DMS 273 treated with DMSO at 0.1 percent for 48 hours (cell line): Measurements from ENCODE around the gene APIP.

Experiments
- DNase-seq: peaks from one replicate; lab custom pipeline; 2025; lab: John Stamatoyannopoulos, UW

The APIP gene

DNA sequence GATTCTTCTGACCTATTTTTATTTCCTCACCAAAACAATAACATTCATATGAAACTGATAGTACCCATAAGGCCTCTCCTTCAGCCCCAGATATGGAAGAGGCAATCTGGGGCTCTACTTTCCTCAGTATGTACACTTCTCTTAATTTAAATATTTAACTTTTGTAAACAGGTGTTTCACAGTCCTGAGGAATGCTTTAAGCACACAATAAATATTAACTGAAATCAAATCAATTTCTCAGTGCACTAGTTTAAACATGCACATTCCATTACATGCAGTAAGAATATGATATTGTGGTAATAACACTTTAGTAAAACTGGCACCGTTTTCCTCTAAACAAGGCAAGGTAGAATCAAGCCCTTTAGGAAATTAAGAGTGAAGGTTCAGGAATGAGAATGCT, 28.9 kb downstream of the APIP start:
- DNase-seq: no peak

DNA sequence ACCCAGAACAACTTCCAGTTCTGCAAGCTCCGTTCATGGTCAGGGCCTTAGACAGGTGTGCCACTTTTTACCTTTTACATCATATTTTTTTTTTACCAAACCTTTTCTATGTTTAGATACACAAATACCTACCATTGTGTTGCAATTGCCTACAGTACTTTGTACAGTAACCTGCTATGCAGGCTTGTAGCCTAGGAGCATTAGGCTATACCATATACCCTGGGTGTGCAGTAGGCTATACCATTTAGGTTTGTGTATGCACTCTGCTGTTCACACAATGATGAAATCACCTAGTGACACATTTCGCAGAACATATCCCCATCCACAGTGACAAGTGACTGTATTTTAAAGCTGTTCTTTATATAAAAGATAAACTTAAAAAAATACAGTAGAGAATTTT, 29.6 kb downstream of the APIP start:
- no peak for DNase-seq

DNA sequence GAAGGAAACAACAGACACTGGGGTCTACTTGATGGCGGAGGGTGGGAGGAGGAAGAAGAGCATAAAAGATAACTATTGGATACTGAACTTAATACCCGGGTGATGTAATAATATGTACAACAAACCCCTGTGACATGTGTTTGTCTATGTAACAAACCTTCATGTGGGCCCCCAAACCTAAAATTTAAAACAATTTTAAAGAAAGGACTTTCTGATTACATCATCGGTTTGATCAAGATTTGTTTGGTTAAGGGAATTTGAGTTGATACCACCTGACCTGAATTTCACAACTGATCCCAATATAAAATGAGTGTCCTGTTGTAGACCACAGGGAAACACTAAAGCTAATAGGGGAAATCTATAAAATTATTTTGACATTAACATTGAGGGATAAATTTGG, 34.3 kb downstream of the APIP start:
- no peak for DNase-seq

DNA sequence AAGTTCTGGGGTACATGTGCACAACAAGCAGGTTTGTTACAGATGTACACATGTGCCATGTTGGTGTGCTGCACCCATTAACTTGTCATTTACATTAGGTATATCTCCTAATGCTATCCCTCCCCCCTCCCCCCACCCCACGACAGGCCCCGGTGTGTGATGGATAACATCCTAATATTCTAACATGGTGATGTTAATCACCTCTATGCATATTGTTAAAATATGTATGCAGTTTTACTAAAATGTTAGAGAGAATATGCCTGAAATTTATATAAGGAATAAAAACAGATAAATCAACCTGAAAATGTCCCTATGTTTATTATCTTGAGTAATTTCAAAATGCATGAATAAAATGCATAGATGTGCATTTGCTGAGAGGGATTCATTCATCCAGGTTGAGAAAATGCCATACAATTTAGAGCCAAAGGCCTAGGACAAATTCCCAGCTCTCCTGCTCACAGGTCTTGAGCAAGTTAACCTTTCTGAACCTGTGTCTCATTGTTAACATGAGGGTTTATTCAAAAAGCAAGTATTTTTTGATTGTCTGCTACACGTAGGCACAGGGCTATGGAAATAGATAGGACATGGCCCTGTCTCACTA, 38.7 kb downstream of the APIP start:
- DNase-seq: no peak

DNA sequence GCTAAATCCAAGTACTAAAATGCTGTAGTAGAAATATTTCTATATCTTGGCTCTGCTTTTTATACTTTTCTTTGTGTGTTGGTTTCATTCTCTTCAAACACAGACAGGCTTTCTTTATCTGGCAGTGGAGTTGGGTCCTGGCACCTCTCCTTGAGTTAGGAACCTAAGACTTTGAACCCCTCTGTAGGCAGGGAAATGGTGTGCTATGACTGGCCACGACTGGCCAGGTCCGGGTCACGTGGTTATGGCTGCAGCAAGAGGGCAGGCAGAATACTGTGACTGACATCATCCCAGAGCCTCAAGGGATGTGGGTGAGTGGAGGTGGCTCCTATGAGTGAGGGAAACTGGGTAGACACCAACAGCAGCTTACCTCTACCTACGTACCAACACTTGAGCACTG, 42.0 kb downstream of the APIP start:
- DNase-seq: no peak

DNA sequence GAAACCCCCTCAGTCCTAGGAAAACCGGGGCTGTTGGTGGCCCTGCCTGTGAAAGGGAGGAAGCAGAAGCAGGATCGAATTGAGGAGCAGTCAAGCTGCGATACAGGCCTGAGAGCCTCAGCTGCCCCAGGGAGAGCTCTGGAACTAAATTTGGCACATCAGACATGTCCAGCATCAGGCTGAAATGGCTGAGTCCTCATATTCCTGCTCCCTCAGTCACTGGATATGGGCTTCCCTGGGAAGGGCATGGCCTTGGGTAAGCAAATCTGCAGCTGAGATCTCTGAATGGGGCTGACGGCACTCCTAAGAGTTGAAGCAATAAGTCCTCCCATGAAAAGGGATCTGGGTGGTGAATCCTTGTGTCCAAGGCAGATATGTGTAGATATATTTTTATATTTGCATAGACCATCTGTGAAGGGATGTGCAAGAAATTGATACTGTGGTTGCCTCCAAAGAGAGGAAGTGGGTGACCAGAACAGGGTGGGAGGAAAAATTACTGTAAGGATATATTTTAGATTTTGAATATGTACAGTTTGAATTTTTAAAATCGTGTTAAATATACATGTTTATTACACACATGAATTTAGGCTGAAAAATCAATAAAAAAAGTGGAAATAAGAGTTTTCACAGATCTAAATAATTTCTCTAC, 45.5 kb downstream of the APIP start:
- no peak for DNase-seq

DNA sequence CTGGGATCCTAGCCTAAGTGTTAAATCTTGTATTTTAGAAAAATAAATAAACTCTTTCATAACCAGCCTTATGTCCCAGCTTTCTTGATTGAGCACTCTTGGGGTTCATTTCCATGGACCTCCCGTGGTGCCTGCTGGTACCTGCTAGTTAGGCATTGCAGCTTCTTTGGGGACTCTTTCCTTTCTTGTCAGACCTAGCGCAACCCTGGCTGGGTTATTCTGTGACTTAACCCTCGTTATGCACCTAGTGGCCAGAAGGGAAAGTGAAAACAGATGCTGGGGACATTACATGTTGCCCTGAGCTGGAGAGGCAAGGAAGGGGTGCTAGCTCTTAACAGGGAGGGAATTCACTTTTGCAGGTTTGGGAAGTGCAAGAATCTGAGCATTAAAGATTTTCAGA, 46.8 kb downstream of the APIP start:
- no peak for DNase-seq

DNA sequence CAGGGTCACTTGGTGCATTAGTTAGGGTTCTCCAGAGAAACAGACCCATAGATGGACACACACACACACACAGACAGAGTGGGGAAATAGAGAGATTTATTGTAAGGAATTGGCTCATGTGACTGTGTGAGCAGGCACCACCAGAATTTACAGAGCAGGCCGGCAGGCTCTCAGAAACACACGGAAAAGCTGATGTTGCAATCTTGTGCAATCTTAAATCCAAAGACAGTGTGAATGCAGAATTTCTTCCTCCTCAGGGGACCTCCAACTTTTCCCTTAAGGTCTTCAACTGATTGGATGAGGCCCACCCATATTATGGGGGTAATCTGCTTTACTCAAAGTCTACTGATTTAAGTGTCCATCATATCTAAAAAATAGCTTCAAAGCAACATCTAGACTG, 49.8 kb downstream of the APIP start:
- no peak for DNase-seq

DNA sequence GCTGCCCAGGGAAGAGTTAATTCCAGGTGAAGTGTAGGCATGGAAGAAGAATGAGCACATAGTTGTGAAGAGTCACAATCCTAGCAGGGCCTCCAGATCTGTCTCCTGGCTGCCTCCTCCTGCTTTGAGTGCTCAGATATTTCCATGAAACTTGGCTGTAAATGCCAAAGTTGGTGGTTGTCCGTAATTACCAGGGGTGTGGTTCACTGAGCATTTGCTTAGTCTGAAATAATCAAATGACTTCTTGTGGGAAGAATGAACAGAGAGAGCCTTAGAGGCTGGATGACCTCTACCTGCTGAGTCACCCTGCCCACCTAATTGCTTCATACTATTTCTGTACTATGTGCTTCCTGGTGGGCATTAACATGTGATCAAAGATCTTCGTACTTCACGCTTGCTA, 50.9 kb downstream of the APIP start:
- DNase-seq: no peak

DNA sequence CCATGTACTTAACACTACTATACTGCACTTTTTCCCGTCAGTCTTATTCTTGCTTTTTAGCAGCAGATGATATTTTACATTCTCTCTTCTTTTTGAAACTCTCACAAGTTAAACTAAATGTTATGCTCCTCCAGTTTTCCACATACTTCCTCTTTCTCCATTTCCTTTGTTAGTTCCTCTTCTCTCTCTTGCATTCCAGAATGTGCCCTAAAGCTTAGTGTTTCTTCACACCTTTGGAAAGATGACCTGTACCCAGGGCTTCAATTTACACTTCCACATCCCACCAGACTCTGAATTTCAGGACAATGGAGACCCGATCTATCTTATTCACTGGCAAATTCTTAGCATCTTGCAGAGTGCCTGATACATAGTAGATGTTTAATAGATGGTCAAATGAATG, 51.8 kb downstream of the APIP start:
- DNase-seq: no peak

DNA sequence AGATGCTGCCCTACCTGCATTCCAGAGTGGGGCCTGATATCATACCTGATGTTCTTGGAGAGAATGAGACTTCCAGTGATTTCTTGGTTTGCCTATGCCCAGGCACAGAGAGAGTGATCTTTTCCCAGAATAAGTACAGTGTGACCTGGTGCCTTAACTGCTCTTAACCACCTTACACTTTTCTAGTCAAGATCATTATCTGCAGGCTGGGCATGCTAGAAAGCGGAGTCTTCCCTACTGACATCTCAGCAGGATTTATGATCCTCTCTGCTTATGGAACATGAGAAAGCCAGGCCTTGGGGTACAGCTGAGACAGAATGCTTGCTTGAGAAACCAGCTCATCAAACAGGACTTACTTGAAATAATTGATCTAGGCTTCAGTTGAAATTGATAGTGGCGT, 53.1 kb downstream of the APIP start:
- no peak for DNase-seq

DNA sequence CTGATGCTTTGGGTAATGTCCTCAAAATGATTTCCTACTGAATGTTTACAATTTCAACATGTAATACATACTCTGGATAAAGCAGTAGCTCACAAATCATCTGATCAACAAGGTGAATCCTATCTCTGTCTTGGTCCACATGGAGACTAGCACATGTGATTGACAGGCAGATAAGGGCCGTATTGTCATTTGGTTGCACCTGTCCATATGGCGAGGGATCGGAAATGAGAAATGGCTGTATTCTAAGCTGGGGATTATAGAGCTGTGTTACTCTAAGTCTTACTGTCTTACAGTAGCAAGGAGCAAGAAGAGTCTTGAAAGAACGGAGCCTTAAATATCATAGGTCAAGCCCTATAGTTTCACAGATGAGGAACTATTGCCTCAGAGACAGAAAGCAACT, 55.7 kb downstream of the APIP start:
- DNase-seq: no peak

DNA sequence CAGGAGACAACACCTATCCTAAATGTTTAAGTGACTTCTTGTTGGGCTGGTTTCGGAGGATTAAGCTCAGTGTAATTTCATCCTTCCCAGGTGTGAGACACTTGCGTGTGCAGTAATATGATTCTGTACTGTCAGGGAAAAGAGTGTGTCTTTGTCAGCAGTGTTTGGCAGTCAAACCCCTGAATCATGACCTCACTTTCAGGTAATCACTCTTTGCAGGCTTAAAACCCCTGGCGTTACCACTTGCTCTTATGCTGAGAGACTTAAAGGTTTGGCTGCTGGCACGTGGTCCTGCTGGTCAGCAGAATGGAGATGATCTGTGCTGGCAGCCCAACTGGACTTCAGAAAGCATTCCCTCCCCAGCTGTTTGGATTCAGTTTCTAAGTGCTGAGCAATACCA, 56.1 kb downstream of the APIP start:
- no peak for DNase-seq

DNA sequence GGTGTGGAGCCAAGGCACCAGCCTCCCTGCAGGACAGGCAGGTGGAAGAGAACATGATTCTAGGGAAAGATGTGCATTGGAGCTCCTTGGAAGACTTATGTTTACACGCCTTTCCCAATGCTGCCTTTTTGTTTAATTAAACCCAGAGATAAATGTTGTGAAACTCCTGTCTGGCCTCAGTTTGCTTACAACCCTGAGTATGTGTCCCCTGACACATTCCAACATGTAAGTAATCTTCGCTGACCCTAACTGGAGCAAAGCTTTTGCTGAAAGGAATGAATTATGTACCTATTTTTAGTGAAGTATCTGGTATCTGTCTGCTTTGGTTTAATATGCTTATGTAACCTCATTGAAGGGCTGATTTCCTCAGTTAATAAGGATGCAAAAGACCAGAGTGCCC, 56.7 kb downstream of the APIP start:
- no peak for DNase-seq

DNA sequence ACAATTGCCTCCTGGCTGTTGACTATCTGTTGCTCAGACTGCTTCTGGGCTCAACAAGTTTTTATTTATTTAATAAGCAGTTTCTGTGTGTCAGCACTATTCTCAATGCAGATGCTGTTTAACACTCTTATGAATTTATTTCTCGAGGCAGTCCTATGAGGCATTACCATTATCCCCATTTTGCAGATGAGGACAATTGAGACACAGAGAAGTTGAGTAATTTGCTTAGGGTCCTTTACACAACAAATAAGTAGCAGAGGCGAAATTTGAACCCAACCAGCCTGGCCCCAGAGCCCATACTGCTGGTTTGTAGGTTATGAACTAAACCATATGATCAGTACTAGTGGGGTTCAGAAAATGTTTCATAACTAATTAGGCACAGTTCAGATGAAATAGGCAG, 58.7 kb downstream of the APIP start:
- DNase-seq: no peak

DNA sequence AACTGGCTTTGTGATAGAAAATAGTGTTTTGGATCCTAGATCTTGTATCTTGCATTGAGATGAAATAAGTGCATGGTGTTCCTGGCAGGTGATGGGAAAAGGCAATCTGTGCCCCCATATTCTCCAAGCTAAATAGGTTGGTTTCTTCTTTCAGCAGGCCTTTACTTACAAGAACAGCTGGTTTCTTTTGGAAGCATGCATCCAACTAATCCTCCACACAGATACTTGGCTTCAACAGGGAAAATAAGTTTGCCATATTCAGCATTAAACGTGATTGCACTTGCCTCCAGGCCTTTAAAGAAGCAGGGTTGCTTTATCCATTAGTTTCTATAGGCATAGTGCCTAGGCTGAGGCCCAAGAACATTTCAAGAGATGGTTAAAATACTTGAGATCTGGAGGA, 59.9 kb downstream of the APIP start:
- DNase-seq: no peak

DNA sequence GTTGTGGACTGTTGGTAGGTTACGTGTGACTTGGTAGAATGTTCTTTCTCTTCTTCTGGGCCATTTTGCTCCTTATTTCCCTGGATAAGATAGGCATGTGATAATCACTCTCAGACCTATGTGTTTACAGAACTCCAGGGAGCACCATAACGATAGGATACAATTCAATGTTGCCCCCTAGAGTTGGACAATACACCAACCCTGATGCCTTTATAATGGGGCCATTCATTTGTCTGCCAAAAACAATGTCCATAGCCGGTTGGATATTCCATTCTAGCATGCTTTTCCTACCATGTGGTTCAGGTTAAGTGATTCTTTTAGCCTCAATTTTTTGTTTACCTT, 60.5 kb downstream of the APIP start:
- DNase-seq: no peak

DNA sequence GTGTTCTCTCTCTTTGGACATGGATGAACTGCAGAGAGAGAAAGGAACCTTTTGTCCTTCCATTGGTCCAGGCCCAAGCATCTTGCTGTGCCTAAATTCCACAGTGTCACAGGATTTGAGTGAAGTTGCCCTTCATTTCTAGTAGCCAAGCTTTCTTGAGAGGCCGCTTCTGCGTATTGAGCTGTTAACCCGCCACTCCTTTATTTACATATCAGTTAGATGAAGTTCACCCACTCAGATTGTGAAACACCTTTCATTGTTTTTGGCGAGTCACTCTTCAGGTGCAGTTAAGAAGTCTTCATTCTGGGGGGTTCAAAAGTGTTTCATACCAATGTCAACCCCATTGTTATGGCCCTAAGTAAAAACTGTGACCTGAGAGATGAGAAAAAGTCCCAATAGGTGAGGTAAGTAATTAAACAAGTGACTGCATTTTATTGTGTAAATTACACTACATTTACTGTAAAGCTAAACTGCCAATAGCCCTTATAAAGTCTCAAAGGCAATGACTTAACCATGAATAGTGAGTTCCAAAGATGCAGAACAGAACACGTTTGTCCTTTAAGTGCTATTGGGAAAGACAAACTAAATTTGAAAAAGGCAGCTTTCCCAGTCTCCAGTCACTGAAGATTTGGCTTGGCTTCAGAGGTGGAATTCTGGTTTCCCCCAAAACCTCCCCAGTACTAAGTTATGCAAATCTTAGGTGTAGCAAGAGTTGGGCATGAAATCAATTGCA, 61.0 kb downstream of the APIP start:
- no peak for DNase-seq

DNA sequence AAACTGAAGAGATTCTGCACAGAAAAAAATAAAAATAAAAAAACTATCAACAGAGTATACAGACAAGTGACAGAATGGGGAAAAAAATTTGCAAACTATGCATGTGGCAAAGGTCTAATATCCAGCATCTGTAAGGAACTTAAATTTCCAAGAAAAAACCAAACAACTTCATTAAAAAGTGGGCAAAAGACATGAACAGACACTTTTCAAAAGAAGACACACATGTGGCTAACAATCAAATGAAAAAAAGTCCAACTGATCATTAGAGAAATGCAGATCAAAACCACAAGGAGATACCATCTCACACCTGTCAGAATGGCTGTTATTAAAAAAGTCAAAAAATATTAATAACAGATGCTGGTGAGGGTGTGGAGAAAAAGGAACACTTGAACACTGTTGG, 64.3 kb downstream of the APIP start:
- DNase-seq: no peak

DNA sequence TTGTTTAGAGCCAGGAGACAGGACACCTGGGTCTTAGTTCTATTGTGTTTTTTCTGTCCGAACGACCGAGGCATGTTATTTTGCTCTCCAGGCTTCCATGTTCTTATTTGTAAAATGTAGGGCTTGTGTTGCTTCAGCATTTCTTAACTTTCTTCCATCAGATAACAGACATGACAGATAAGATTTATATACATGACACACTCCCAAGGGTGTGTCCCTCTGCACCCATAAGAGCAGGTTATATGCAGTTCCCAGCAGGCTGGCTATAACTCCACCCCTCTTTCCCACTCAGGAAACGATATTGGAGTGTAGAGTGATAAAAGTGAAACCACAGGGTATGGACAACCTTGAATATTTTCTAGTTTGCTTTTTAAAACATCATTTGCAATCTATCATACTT, 65.8 kb downstream of the APIP start:
- no peak for DNase-seq

DNA sequence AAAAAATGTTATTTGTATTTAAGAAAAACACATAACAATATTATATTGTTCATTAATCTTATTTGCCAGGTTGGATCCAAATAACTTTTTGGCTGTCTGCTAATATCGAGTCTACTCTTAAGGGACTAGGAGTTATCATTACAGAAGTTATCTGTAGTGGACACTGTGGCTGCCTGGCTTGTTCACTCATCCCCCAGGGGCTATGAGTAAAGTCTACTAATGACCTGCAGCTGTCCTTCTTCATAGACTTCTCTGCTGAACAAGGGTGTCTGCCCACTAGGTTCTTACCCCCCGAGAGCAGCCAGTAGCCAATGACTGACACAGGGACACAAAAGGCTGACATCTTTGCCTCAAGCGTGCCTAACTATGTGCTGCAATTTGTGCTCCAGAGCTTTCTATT, 69.7 kb downstream of the APIP start:
- no peak for DNase-seq

DNA sequence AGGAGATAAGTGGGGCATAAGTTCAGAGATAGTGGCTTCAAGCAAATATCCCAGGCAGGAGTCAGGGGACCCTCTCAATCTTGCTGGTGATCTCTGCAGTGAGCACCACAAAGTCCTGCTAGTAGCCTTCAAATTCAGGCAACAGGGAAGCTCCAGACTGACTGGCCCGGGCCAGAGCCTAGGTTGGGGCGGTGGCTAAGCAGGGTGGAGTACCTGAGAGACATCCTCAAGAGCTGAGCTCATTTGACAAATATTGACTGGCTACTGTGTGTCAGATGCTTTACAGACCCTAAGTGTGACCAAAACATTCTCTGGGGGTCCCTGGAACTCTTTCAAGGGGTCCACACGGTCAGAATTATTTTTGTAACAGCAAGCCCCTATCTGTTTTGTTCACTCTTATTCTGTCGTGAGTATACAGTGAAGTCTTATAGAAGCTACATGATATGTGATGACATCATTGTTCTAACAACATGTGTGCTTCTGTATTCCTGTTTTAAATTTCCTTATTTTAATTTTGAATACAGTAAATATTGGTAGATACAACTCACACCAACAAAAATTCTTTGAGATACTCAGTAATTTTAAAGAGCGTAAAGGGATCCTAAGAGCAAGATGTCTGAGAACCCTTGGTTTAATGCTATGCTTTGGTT, 71.6 kb downstream of the APIP start:
- DNase-seq: no peak

DNA sequence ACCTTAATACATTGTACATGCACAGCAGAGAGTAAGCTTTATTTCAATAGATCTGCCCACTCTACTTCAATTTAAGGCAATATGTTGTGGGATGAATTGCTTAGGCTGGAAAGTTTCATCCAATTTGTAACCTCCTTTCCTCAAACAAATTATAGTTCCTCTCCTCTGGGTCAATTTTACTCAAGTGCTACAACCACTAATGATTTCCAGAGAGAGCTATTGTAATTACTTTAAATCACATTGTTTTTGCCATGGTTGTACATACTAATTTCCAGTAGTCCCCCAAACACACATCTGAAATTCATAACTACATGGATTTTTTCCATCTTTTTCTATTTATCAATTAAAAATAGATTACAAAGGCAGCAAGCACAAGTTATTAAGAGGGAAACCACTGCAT, 72.9 kb downstream of the APIP start:
- no peak for DNase-seq
